Liver (tissue), 3 donors: ENCODE results near the gene SORCS2.

Source experiments
- RAD21 ChIP-seq, 2 donors: IDR thresholded peaks; 2 replicates each; pipeline ENCODE4 v1.6.1; 2016; ENCODE audit warnings: antibody characterized with exemption in 2 of 2, mild to moderate bottlenecking in 2 of 2
- REST ChIP-seq: IDR thresholded peaks from 2 replicates; pipeline ENCODE4 v1.6.1; 2016; ENCODE audit warnings: antibody characterized with exemption, mild to moderate bottlenecking
- SP1 ChIP-seq: IDR thresholded peaks from 2 replicates; pipeline ENCODE4 v1.6.1; 2018; ENCODE audit warnings: antibody characterized with exemption, mild to moderate bottlenecking
- TF ChIP-seq, protein P1 (sequence below): fragments of 150-350 bp; IDR thresholded peaks from 2 replicates; pipeline ENCODE4 v1.5.1; 2017; ENCODE audit warnings: improper control_type of control experiment, low read depth, low read length; ENCODE audit not compliant: missing input control
- TF ChIP-seq, protein P2 (sequence below): IDR thresholded peaks from 2 replicates; pipeline ENCODE4 v1.6.1; 2016; ENCODE audit warnings: antibody characterized with exemption
- donor health status: healthy.
- donor health status: healthy.

- TF ChIP-seq REST (no peak), SP1 (no peak), RAD21 (IDR thresholded peaks at IDR 0.05) (no peak)
- TF ChIP-seq, protein P1, sequence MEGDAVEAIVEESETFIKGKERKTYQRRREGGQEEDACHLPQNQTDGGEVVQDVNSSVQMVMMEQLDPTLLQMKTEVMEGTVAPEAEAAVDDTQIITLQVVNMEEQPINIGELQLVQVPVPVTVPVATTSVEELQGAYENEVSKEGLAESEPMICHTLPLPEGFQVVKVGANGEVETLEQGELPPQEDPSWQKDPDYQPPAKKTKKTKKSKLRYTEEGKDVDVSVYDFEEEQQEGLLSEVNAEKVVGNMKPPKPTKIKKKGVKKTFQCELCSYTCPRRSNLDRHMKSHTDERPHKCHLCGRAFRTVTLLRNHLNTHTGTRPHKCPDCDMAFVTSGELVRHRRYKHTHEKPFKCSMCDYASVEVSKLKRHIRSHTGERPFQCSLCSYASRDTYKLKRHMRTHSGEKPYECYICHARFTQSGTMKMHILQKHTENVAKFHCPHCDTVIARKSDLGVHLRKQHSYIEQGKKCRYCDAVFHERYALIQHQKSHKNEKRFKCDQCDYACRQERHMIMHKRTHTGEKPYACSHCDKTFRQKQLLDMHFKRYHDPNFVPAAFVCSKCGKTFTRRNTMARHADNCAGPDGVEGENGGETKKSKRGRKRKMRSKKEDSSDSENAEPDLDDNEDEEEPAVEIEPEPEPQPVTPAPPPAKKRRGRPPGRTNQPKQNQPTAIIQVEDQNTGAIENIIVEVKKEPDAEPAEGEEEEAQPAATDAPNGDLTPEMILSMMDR: no peak
- TF ChIP-seq, protein P2, sequence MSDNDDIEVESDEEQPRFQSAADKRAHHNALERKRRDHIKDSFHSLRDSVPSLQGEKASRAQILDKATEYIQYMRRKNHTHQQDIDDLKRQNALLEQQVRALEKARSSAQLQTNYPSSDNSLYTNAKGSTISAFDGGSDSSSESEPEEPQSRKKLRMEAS: no peak
Measured at GRCh38 chr4:7610022-7610670, 417.8 kb downstream of the SORCS2 start.
